Astrocyte of the cerebellum (primary cell): ENCODE data around the gene ALDH8A1.
"Not testable (repeated sequence)": the region's sequence is repeated elsewhere in the genome, so short reads cannot be mapped to it uniquely, and the experiment has no call there.

Experiments
- DNase-seq: peaks from one replicate; pipeline ENCODE4 v3.0.0-alpha.2; 2011; ENCODE audit warnings: low read depth
- H3K4me3 ChIP-seq: 2 replicates; pipeline ENCODE4 v1.5.1; 2011; ENCODE audit warnings: mild to moderate bottlenecking, low read depth, low read length, moderate library complexity
- in situ Hi-C: cut with HindIII; loops from 2 replicates; pipeline ENCODE4 v1.10.0; 2017; ENCODE audit warnings: low sequenced_read_pairs
- TF ChIP-seq, protein P1 (sequence below): IDR thresholded peaks from 2 replicates; pipeline ENCODE4 v1.5.1; 2012; ENCODE audit warnings: low read length, low read depth, moderate library complexity, mild to moderate bottlenecking; ENCODE audit errors: missing control alignments

Gene ALDH8A1

DNA sequence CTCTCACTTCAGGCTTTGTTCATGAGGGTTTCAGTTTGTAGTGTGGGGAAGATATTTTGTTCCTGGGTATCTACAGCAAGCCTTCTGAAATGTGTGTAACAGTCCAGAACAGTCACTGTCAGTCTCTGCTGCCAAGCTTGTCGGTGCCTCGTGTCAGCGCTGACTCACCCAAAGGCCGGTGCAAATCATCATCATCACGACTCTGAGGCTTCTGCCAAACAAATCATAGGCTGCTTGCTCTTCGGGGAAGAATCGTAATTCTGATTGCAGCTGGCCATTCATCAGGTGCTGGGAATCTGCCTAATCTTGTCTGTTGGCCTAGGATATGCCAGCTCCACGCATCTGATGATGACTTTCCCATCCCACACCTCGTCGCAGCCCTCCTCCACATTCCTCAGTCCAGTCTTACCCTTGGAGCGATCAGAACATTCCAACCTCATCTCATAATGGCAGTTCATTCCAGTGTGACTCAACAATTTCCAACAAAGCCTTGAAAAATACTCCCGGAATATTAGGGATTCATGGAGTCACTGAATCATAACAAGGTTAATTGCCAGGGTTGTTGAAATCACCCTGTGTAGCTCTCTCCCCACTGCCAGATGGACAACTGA is 40.9 kb downstream of the ALDH8A1 start:
- TF ChIP-seq, protein P1, sequence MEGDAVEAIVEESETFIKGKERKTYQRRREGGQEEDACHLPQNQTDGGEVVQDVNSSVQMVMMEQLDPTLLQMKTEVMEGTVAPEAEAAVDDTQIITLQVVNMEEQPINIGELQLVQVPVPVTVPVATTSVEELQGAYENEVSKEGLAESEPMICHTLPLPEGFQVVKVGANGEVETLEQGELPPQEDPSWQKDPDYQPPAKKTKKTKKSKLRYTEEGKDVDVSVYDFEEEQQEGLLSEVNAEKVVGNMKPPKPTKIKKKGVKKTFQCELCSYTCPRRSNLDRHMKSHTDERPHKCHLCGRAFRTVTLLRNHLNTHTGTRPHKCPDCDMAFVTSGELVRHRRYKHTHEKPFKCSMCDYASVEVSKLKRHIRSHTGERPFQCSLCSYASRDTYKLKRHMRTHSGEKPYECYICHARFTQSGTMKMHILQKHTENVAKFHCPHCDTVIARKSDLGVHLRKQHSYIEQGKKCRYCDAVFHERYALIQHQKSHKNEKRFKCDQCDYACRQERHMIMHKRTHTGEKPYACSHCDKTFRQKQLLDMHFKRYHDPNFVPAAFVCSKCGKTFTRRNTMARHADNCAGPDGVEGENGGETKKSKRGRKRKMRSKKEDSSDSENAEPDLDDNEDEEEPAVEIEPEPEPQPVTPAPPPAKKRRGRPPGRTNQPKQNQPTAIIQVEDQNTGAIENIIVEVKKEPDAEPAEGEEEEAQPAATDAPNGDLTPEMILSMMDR = no peak
- H3K4me3 ChIP-seq = no peak overlapping the region
- peak; percentile 87 for DNase-seq
- in situ Hi-C loops = no loop called here

DNA sequence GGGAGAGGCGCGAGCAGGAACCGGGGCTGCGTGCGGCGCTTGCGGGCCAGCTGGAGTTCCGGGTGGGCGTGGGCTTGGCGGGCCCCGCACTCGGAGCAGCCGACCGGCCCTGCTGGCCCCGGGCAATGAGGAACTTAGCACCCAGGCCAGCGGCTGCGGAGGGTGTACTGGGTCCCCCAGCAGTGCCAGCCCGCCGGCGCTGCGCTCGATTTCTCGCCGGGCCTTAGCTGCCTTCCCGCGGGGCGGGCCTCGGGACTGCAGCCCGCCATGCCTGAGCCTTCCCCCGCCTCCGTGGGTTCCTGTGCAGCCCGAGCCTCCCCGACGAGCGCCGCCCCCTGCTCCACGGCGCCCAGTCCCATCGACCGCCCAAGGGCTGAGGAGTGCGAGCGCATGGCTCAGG is 45.2 kb downstream of the ALDH8A1 start:
- DNase-seq, H3K4me3 ChIP-seq, in situ Hi-C loops: not testable (repeated sequence)

DNA sequence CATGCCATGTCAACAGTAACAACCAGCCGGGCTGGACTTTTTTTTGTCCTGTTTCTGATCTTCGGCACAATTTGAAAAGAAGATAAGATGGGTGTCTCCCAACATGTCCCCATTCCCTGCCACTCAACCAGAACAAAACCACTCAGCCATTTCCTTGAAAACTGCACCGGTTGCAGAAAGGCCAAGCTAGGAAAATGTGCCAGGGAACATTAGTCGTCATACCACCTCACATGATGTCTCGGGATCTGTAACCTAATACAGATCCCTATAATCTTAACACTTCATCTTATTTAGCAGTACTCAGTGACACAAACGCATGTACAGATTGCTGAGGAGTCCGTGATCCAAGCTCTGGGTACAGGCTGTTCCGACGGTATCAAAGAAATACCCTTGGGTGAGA is 46.5 kb downstream of the ALDH8A1 start:
- no peak overlapping the region for H3K4me3 ChIP-seq
- DNase-seq = no peak
- in situ Hi-C loops = no loop called here
- TF ChIP-seq, protein P1 = no peak

DNA sequence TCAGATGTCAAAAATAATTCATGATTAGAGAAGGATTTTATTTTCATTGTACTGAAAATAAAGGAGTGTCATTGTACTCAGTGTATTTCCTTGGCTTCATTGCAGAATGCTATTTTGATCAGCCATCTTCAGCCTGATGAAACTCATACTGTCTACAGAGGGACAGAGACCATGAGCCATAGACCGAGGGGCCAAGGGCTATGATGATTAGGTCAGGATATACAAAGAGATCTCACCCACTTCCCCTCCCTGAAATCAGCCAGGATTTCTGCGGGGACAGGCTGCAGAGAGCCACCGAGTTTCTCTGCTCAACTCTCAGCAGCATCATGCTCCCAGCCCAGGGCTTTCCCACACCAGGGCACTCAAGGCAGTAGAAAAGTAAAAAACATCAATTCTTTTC is 47.0 kb downstream of the ALDH8A1 start:
- in situ Hi-C loops = no loop called here
- no peak for DNase-seq
- no peak overlapping the region for H3K4me3 ChIP-seq
- TF ChIP-seq, protein P1 = no peak

DNA sequence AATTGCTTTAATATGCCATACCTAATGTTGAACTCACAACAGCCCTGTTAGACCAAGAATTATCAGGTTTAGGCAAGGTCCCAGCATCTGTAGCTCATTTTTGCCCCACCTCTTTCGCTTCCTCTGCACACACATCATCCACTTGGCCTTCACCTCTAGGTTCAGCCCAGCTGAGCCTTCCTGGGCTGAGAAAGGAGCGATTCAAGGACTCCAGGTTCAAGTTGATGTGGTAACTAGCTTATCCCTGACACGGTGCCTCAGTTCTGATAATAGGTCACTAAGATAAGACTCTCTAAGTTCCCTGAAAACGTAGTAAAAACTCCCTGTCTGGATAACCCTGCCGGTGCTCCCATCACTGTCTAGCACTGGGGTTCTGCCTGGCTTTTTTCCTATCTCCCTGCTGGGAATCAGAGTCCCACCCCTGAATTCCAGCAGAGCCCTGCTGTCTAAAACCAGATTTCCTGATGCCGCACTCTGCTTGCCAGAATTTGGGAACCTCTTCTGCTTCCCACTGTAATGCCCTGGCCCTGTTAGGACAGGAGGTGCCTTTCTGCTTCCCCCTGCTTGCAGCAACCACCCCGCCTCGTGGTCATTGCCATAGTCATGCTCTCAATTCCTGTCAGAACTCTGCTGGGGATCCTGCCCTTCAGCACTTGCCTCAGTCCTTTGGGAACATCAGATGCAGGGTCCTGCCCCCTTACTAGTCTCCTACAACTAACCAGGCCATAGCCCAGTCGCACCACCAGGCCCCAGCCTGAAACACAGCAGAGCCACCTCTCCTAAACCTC is 47.6 kb downstream of the ALDH8A1 start:
- DNase-seq = no peak
- in situ Hi-C loops = no loop called here
- H3K4me3 ChIP-seq = no peak overlapping the region
- TF ChIP-seq, protein P1 = no peak

DNA sequence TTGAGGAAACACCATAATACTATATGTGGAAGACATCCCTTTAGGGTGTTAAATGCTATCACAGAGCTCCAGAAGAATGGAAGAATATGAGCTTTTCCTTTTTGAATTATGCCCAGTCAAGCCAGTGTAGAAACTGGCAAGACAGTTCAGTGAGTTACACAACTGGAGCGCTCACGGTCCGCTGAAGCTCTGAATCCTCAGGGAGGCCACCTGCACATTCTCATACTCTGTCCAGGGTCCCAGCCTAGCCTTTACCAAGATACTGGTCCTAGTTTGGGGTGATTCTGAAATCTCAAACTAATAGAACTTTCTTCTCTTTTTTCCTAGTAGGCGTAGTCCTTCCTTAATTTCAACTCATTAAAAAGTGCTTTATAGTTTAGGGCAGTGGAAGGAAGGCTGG is 51.3 kb downstream of the ALDH8A1 start:
- TF ChIP-seq, protein P1 = no peak
- no peak overlapping the region for H3K4me3 ChIP-seq
- in situ Hi-C loops = no loop called here
- DNase-seq = no peak

DNA sequence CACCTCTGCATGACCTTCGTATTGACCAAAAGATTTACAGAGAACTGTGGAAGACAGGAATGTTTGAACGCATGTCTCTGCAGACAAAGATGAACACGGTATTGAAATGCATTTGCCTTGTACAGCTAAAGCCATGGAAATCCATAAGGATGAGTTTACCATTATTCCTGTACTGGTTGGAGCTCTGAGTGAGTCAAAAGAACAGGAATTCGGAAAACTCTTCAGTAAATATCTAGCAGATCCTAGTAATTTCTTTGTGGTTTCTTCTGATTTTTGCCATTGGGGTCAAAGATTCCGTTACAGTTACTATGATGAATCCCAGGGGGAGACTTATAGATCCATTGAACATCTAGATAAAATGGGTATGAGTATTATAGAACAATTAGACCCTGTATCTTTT is 51.7 kb downstream of the ALDH8A1 start:
- DNase-seq, in situ Hi-C loops: not testable (repeated sequence)

More for the DNA sequence above, 51.7 kb downstream of the ALDH8A1 start:
- H3K4me3 ChIP-seq = not testable (repeated sequence)
